HEK293 (cell line): ENCODE results near the gene ERG.

Source experiments
- CTCF ChIA-PET: fragments of 350-600 bp; formaldehyde crosslinking; extraction: SDS; loops from one replicate; lab custom pipeline; 2021; ENCODE audit warnings: antibody characterized with exemption; lab: Yijun Ruan, JAX
- POLR2A ChIA-PET: fragments of 300-600 bp; formaldehyde crosslinking; extraction: SDS; loops from one replicate; lab custom pipeline; 2020; ENCODE audit warnings: antibody characterized with exemption, inconsistent platforms; lab: Yijun Ruan, JAX
- H3K27ac ChIP-seq: fragments of 200-500 bp; sonication (Bioruptor generic); 2 replicates; pipeline ENCODE4 v1.5.1; 2014; ENCODE audit warnings: low read depth, low read length, control low read depth, inconsistent platforms; ENCODE audit errors: extremely low read depth
- H3K36me3 ChIP-seq, 2 experiments: fragments of 200-500 bp in 1 of 2; sonication (Bioruptor generic) in 1 of 2; 1 replicate in 1 of 2; 2 replicates in 1 of 2; pipeline ENCODE4 v1.5.1; 2014 to 2017; ENCODE audit warnings: inconsistent platforms in 2 of 2, low read length in 2 of 2; ENCODE audit not compliant: control insufficient read depth in 2 of 2, insufficient read depth in 1 of 2
- H3K4me1 ChIP-seq: fragments of 200-500 bp; sonication (Bioruptor generic); 2 replicates; pipeline ENCODE4 v1.5.1; 2014; ENCODE audit warnings: mild to moderate bottlenecking, low read length, inconsistent platforms; ENCODE audit not compliant: control insufficient read depth, insufficient read depth
- H3K4me3 ChIP-seq: 2 replicates; pipeline ENCODE4 v1.5.1; 2011; ENCODE audit warnings: low read depth, mild to moderate bottlenecking, control low read depth, low read length, moderate library complexity
- H3K9me3 ChIP-seq: fragments of 200-500 bp; sonication (Bioruptor generic); 2 replicates; pipeline ENCODE4 v1.5.1; 2014; ENCODE audit warnings: low read depth, low read length, inconsistent platforms; ENCODE audit not compliant: control insufficient read depth, insufficient read depth
- CTCF ChIP-seq: fragments of 450-650 bp; formaldehyde crosslinking; IDR thresholded peaks from 2 replicates; pipeline ENCODE4 v1.5.1; 2016; ENCODE audit warnings: missing biosample characterization, missing genetic modification characterization
- GLI4 ChIP-seq: fragments of 450-650 bp; formaldehyde crosslinking; IDR thresholded peaks from 2 replicates; pipeline ENCODE4 v1.5.1; 2016; ENCODE audit warnings: missing biosample characterization, missing genetic modification characterization
- GLIS1 ChIP-seq: fragments of 450-650 bp; formaldehyde crosslinking; IDR thresholded peaks from 2 replicates; pipeline ENCODE4 v1.5.1; 2016; ENCODE audit warnings: missing biosample characterization, missing genetic modification characterization
- KLF8 ChIP-seq: fragments of 450-650 bp; formaldehyde crosslinking; IDR thresholded peaks from 2 replicates; pipeline ENCODE4 v1.5.1; 2016; ENCODE audit warnings: missing biosample characterization, missing genetic modification characterization
- OVOL3 ChIP-seq: fragments of 450-650 bp; formaldehyde crosslinking; IDR thresholded peaks from 2 replicates; pipeline ENCODE4 v1.5.1; 2016; ENCODE audit warnings: missing biosample characterization, missing genetic modification characterization
- PBX3 ChIP-seq: sonication (generic); formaldehyde crosslinking; IDR thresholded peaks from 2 replicates; pipeline ENCODE4 v1.8.1; 2022; ENCODE audit warnings: mild to moderate bottlenecking, moderate library complexity, missing genetic modification reagents
- SCRT2 ChIP-seq: fragments of 450-650 bp; formaldehyde crosslinking; IDR thresholded peaks from 2 replicates; pipeline ENCODE4 v1.5.1; 2016; ENCODE audit warnings: missing biosample characterization, missing genetic modification characterization
- SP7 ChIP-seq: fragments of 450-650 bp; formaldehyde crosslinking; IDR thresholded peaks from 2 replicates; pipeline ENCODE4 v1.5.1; 2016; ENCODE audit warnings: missing biosample characterization, missing genetic modification characterization
- ZBTB17 ChIP-seq: fragments of 450-650 bp; formaldehyde crosslinking; IDR thresholded peaks from 2 replicates; pipeline ENCODE4 v1.5.1; 2016; ENCODE audit warnings: missing biosample characterization, missing genetic modification characterization
- ZFHX2 ChIP-seq: fragments of 450-650 bp; formaldehyde crosslinking; conservative IDR thresholded peaks from 2 replicates; pipeline ENCODE4 v1.5.1; 2016; ENCODE audit warnings: missing biosample characterization, missing genetic modification characterization
- ZNF112 ChIP-seq: fragments of 450-650 bp; formaldehyde crosslinking; IDR thresholded peaks from 2 replicates; pipeline ENCODE4 v1.5.0; 2017; ENCODE audit warnings: missing biosample characterization, missing genetic modification characterization
- ZNF155 ChIP-seq: fragments of 450-650 bp; formaldehyde crosslinking; IDR thresholded peaks from 2 replicates; pipeline ENCODE4 v1.5.1; 2016; ENCODE audit warnings: missing biosample characterization, missing genetic modification characterization
- ZNF2 ChIP-seq: fragments of 450-650 bp; formaldehyde crosslinking; IDR thresholded peaks from 2 replicates; pipeline ENCODE4 v1.5.1; 2016; ENCODE audit warnings: missing biosample characterization, missing genetic modification characterization
- ZNF223 ChIP-seq: fragments of 450-650 bp; formaldehyde crosslinking; IDR thresholded peaks from 2 replicates; pipeline ENCODE4 v1.5.1; 2016; ENCODE audit warnings: missing biosample characterization, missing genetic modification characterization
- ZNF239 ChIP-seq: fragments of 450-650 bp; formaldehyde crosslinking; IDR thresholded peaks from 2 replicates; pipeline ENCODE4 v1.5.1; 2016; ENCODE audit warnings: missing biosample characterization, missing genetic modification characterization
- ZNF366 ChIP-seq: fragments of 450-650 bp; formaldehyde crosslinking; conservative IDR thresholded peaks from 2 replicates; pipeline ENCODE4 v1.5.1; 2016; ENCODE audit warnings: missing biosample characterization, missing genetic modification characterization
- ZNF394 ChIP-seq: fragments of 450-650 bp; formaldehyde crosslinking; IDR thresholded peaks from 2 replicates; pipeline ENCODE4 v1.5.1; 2016; ENCODE audit warnings: missing biosample characterization, missing genetic modification characterization, mild to moderate bottlenecking, moderate library complexity, borderline replicate concordance
- ZNF398 ChIP-seq: fragments of 450-650 bp; formaldehyde crosslinking; IDR thresholded peaks from 2 replicates; pipeline ENCODE4 v1.5.1; 2017; ENCODE audit warnings: missing biosample characterization, missing genetic modification characterization
- ZNF488 ChIP-seq: fragments of 450-650 bp; formaldehyde crosslinking; IDR thresholded peaks from 2 replicates; pipeline ENCODE4 v1.5.1; 2016; ENCODE audit warnings: missing biosample characterization, missing genetic modification characterization
- ZNF521 ChIP-seq: fragments of 450-650 bp; formaldehyde crosslinking; IDR thresholded peaks from 2 replicates; pipeline ENCODE4 v1.5.1; 2017; ENCODE audit warnings: missing biosample characterization, mild to moderate bottlenecking, missing genetic modification characterization
- ZNF530 ChIP-seq: fragments of 450-650 bp; formaldehyde crosslinking; IDR thresholded peaks from 2 replicates; pipeline ENCODE4 v1.5.1; 2016; ENCODE audit warnings: low read depth, missing biosample characterization, missing genetic modification characterization
- ZNF548 ChIP-seq: fragments of 450-650 bp; formaldehyde crosslinking; IDR thresholded peaks from 2 replicates; pipeline ENCODE4 v1.5.1; 2016; ENCODE audit warnings: missing biosample characterization, missing genetic modification characterization
- ZNF580 ChIP-seq: fragments of 450-650 bp; formaldehyde crosslinking; IDR thresholded peaks from 2 replicates; pipeline ENCODE4 v1.5.1; 2016; ENCODE audit warnings: missing biosample characterization, missing genetic modification characterization
- ZNF600 ChIP-seq: fragments of 450-650 bp; formaldehyde crosslinking; IDR thresholded peaks from 2 replicates; pipeline ENCODE4 v1.5.1; 2016; ENCODE audit warnings: missing biosample characterization, missing genetic modification characterization
- ZNF629 ChIP-seq: fragments of 450-650 bp; formaldehyde crosslinking; IDR thresholded peaks from 2 replicates; pipeline ENCODE4 v1.5.1; 2017; ENCODE audit warnings: missing biosample characterization, missing genetic modification characterization
- ZNF654 ChIP-seq: fragments of 450-650 bp; formaldehyde crosslinking; IDR thresholded peaks from 2 replicates; pipeline ENCODE4 v1.5.1; 2016; ENCODE audit warnings: low read depth, missing biosample characterization, missing genetic modification characterization
- ZNF658 ChIP-seq: fragments of 450-650 bp; formaldehyde crosslinking; IDR thresholded peaks from 2 replicates; pipeline ENCODE4; 2016; ENCODE audit warnings: missing biosample characterization, missing genetic modification characterization
- ZNF670 ChIP-seq: fragments of 450-650 bp; formaldehyde crosslinking; IDR thresholded peaks from 2 replicates; pipeline ENCODE4 v1.5.1; 2016; ENCODE audit warnings: missing biosample characterization, missing genetic modification characterization, low read depth
- ZNF692 ChIP-seq: fragments of 450-650 bp; formaldehyde crosslinking; IDR thresholded peaks from 2 replicates; pipeline ENCODE4 v1.5.1; 2016; ENCODE audit warnings: missing biosample characterization, missing genetic modification characterization
- ZNF707 ChIP-seq: fragments of 450-650 bp; formaldehyde crosslinking; IDR thresholded peaks from 2 replicates; pipeline ENCODE4 v1.5.1; 2016; ENCODE audit warnings: missing biosample characterization, missing genetic modification characterization
- ZNF776 ChIP-seq: fragments of 450-650 bp; formaldehyde crosslinking; IDR thresholded peaks from 2 replicates; pipeline ENCODE4 v1.5.0; 2017; ENCODE audit warnings: missing biosample characterization, missing genetic modification characterization, borderline replicate concordance

ERG gene

GRCh38 chr21:38355992-38356781 lies 142.1 kb downstream of the ERG start:
- peaks cover 13% of the 10 kb centered on the region for H3K4me1 ChIP-seq
- H3K36me3 ChIP-seq: no peaks in the 10 kb centered on the region
- ChIA-PET POLR2A (interaction anchor here (0.6 kb wide), 1 partner anchor 13 kb away, joined by 3 read pairs; no protein-coding TSS in a partner anchor), CTCF (interaction anchor here (0.6 to 13.2 kb wide), 65 partner anchors 9 to 1924 kb away, joined by 3 to 378 read pairs (median 4); partner anchors contain the start of genes KCNJ15 and KCNJ6)
- H3K4me3 ChIP-seq: no peak overlapping the region
- no peaks in the 10 kb centered on the region for H3K9me3 ChIP-seq
- no peak overlapping the region for H3K27ac ChIP-seq
- TF ChIP-seq GLIS1 (tag by site-specific recombination): peak; percentile 31; the same call in 1 of the 2 replicates
- TF ChIP-seq ZNF239: no peak
- TF ChIP-seq ZNF394: peak; percentile 52; the same call in 1 of the 2 replicates
- TF ChIP-seq ZNF776 (tag by site-specific recombination): 0 out of 2 replicates have a peak, but pooled peaks have one; percentile 42
- no peak for TF ChIP-seq ZNF530 (tag by site-specific recombination)
- TF ChIP-seq ZFHX2 (tag by site-specific recombination): no peak
- peak; percentile 44; the same call in 1 of the 2 replicates for TF ChIP-seq KLF8 (tag by site-specific recombination)
- TF ChIP-seq GLI4 (tag by site-specific recombination): 0 out of 2 replicates have a peak, but pooled peaks have one; percentile 17
- peak; percentile 66; the same call in 1 of the 2 replicates for TF ChIP-seq ZNF670 (tag by site-specific recombination)
- TF ChIP-seq ZNF548: 0 out of 2 replicates have a peak, but pooled peaks have one; percentile 8
- no peak for TF ChIP-seq ZNF488 (tag by site-specific recombination)
- no peak for TF ChIP-seq ZNF707 (tag by site-specific recombination)
- TF ChIP-seq ZBTB17: peak; percentile 48; the same call in 1 of the 2 replicates
- TF ChIP-seq ZNF654: peak; percentile 97
- no peak for TF ChIP-seq SCRT2 (tag by site-specific recombination)
- TF ChIP-seq ZNF155: peak; percentile 24; the same call in 1 of the 2 replicates
- no peak for TF ChIP-seq ZNF600 (tag by site-specific recombination)
- TF ChIP-seq CTCF (tag by site-specific recombination): peak; percentile 96
- no peak for TF ChIP-seq ZNF658 (tag by site-specific recombination)
- TF ChIP-seq ZNF2 (tag by site-specific recombination): no peak
- no peak for TF ChIP-seq ZNF366 (tag by site-specific recombination)
- TF ChIP-seq ZNF223: no peak
- 0 out of 2 replicates have a peak, but pooled peaks have one; percentile 29 for TF ChIP-seq SP7
- TF ChIP-seq ZNF692: peak; percentile 35; the same call in 1 of the 2 replicates
- no peak for TF ChIP-seq ZNF580 (tag by site-specific recombination)
- TF ChIP-seq ZNF629 (tag by site-specific recombination): peak; percentile 28; the same call in 1 of the 2 replicates
- 0 out of 2 replicates have a peak, but pooled peaks have one; percentile 37 for TF ChIP-seq ZNF521 (tag by site-specific recombination)
- no peak for TF ChIP-seq ZNF398 (tag by site-specific recombination)
- 0 out of 2 replicates have a peak, but pooled peaks have one; percentile 8 for TF ChIP-seq OVOL3 (tag by site-specific recombination)
- TF ChIP-seq ZNF112 (tag by site-specific recombination): no peak
- 0 out of 2 replicates have a peak, but pooled peaks have one; percentile 27 for TF ChIP-seq PBX3 (CRISPR knock-in tag)
